ENCODE results near the gene OS9.

Gene OS9

DNA sequence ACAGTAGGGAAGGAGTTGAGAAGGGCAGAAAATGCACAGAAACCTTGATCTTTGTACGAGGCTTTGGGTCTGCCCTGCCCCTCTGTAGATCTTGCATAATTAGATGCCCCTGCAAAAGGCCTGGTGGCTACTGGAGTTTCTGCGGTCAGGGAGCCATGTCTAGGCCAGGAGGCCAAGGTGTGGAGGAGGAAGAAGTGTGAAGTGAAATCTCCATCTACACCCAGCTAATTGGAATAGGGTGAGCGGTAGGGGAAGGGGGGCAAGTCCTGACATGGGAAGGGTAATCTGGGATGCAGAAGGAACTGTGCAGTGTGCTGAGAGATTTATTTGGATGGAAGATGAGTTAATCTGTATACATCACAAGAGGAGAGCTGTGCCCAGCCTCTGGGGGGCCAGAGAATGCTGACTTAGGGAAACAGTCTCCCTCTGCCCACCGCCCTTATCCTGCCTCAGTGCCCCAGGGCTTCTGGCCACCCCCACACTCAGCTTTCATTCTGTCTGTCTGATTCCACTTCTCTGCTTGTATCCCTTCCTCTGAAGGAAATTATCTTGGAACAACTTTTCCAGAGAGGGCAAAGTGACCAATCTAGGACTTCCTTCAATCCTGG lies 67.6 kb downstream of the OS9 start:
- TF ChIP-seq CTCF (IDR thresholded peaks at IDR 0.05), result no peak

DNA sequence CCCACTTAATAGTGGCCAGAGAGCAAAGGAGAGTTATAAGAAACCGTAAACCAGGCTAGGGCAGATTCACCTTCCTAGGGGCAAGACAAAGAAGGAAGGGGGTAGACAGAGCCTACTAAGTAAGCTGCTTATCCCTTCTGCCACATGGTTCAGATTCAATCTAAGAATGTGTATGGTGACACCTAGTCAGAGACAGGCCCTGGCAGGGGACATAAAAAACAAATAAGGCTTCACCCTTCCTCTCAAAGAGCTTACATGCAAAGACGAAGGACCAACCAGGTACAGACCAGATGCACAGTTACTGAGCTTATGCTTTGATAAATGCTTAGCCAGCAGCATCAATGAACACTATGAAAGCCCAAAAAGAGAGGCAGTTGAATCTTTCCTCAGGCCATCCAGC lies 68.5 kb downstream of the OS9 start:
- no peak for TF ChIP-seq CTCF (IDR thresholded peaks at IDR 0.05)

GRCh38 chr12:57763881-57764661 lies 70.1 kb downstream of the OS9 start:
- TF ChIP-seq CTCF (IDR thresholded peaks at IDR 0.05), result no peak

DNA sequence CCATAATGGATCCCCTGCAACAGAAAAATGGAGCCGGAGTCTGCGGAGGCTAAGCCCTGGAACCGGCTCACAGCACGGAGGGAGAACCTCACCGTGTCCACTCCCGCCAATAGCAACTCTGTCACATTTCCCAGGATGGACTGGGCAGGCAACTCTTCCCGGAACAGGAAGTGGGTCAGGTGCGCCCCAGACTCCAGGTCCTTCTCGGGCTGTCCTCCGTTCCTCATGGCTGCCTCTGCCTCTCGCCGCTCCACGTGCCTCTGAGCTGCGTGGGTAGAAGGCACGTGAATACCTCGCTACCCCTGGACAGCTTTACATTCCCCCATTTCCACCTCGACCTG lies 70.7 kb downstream of the OS9 start:
- TF ChIP-seq CTCF (IDR thresholded peaks at IDR 0.05), result no peak

- TF ChIP-seq CTCF (IDR thresholded peaks at IDR 0.05), result no peak
Observed at GRCh38 chr12:57765003-57765697, 71.2 kb downstream of the OS9 start.

GRCh38 chr12:57765698-57766463 lies 71.9 kb downstream of the OS9 start:
- no peak for TF ChIP-seq CTCF (IDR thresholded peaks at IDR 0.05)
